WI38 (cell line): Measurements from ENCODE around the gene ADAMTS1.
A peak's percentile ranks its signal among the peaks of the same experiment; 100 is the strongest.

Experiments used
- H3K4me3 ChIP-seq: 2 replicates; pipeline ENCODE4 v1.5.1; 2011; ENCODE audit warnings: low read depth, mild to moderate bottlenecking, control low read depth, low read length
- TF ChIP-seq, protein P1 (sequence below): IDR thresholded peaks from 2 replicates; pipeline ENCODE4 v1.5.1; 2012; ENCODE audit warnings: low read depth, mild to moderate bottlenecking, control low read depth, low read length

Gene ADAMTS1

DNA sequence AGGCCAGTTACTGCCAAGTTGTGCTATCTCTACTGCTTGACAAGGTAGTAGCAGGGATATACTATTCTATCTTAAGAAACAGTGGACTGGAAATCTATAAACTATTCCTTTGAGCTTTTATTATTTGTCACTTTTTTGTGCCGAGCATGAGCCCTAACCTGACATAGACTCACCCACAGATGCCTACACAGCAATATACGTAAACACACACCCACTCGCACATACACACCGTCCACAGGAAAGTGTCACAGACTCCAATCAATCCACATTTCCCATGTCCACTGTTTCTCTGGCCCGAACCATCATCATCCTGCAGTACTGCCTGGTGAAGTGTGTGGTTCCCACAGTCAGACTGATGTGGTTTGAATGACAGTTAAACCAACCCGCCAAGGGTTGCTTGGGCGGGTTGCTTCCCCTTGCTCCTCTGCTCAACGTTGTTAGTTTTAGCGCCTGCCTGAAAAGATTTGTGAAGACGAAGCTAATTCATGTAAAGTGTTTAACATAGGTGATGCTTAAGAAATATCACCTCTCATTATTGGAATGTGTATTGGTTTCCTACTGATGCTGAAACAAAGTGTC lies 47.2 kb downstream of the ADAMTS1 start:
- no peak overlapping the region for H3K4me3 ChIP-seq
- TF ChIP-seq, protein P1, sequence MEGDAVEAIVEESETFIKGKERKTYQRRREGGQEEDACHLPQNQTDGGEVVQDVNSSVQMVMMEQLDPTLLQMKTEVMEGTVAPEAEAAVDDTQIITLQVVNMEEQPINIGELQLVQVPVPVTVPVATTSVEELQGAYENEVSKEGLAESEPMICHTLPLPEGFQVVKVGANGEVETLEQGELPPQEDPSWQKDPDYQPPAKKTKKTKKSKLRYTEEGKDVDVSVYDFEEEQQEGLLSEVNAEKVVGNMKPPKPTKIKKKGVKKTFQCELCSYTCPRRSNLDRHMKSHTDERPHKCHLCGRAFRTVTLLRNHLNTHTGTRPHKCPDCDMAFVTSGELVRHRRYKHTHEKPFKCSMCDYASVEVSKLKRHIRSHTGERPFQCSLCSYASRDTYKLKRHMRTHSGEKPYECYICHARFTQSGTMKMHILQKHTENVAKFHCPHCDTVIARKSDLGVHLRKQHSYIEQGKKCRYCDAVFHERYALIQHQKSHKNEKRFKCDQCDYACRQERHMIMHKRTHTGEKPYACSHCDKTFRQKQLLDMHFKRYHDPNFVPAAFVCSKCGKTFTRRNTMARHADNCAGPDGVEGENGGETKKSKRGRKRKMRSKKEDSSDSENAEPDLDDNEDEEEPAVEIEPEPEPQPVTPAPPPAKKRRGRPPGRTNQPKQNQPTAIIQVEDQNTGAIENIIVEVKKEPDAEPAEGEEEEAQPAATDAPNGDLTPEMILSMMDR = no peak

DNA sequence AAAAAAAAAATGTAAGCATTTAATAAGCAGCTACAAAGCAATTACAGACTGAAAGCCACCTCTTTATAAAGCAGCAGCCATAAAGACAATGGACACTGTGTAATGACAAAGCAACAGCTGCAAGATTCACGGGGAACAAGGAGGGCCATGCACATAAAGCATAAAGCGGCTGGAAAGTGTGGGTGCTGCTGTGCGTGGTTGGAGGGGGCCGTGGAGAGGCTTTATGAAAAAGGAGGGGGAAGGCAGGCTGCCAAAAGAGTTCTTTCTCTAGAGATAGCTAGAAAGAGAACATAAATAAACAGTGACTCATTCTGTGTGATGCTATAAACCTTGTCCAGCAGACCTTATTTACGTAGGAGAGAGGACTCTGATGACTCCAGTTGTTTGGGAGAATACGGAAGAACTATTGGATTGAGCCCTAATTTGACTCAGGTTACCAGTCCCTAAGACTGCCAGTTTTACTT lies 49.3 kb downstream of the ADAMTS1 start:
- 0 out of 2 replicates have a peak overlapping the region, but pooled peaks have one; percentile 11 for H3K4me3 ChIP-seq
- TF ChIP-seq, protein P1 = no peak

DNA sequence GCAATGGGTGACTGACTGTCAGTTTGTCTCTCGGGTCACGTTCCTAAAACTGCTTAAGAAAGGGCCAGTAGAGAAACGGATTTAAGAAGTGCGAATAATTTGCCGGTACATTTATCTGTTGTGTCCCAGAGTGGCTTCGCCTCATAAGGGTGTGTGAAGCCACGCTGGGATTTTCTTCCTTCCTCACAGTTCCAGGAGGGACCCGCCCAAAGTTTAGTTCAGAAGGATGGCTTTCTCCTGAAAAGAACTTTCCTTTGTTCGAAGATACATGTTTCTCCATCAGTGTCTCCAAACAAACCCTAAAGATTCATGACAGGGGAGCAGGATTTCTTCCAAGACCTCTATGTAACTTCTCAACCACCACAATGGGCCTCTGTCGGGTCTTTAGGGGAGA lies 49.8 kb downstream of the ADAMTS1 start:
- TF ChIP-seq, protein P1 = no peak
- no peak overlapping the region for H3K4me3 ChIP-seq

DNA sequence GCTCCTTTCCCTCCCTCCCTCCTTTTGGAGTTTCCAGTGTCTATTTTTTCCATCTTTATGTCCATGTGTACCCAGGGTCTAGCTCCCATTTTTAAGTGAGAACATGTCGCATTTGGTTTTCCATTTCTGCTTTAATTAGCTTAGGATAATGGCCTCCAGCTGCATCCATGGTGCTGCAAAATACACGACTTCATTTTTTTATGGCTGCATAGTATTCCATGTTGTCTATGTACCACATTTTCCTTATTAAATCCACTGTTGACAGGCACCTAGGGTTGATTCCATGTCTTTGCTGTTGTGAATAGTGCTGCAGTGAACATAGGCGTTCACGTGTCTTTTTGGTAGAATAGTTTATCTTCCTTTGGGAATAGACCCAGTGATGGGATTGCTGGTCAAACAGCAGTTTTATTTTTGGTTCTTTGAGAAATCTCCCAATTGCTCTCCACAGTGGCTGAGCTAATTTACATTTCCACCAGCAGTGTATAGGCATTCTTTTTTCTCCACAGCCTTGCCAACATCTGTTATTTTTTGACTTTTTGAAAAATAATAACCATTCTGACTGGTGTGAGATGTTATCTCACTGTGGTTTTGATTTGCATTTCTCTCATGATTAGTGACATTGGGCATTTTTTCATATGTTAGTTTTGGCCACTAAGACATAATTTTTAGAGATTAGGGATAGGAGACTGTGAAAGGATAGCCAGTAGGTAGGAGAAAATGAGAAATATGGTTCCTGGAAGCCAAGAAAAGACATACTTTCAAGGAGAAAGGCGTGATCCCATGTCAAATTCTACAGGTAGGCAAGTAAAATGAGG lies 50.4 kb downstream of the ADAMTS1 start:
- H3K4me3 ChIP-seq = no peak overlapping the region
- TF ChIP-seq, protein P1 = no peak

DNA sequence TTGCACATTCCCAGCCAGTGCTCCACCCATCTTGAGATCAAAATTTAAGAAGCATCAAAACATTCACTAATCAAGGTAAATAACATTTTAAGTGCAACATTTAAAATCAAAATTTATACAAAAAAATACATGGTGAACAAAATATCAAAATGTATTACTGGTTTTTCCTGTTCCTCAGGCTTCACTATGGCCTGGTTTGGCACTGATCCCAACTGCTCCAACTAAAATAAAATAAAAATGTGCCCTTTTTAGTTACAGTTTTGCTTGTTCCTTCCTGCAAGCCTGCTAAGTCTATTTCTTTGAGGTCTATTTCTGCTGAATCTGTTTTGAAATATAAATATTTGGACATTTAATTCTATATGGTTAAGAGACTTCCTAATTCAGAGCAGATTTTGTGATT lies 54.9 kb downstream of the ADAMTS1 start:
- H3K4me3 ChIP-seq = no peak overlapping the region
- TF ChIP-seq, protein P1 = no peak

DNA sequence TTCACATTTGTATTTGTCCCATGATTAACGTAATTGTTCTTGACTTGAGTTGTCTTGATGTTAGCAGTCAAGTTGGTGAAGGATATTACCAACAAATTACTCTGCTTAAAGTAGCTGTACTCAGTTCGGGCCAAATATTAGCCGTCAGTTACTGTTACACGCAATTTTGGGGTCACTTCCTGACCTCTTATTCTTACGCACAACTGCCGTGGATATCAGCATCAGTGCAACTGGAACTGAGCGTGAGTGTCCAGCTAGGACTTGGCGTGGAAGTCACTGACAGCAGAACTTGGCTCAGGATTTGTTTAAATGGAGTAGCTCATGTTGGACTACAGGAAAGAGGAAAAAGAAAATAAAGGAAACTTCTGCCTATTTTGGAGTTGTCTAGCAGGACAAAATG lies 56.4 kb downstream of the ADAMTS1 start:
- H3K4me3 ChIP-seq = no peak overlapping the region
- TF ChIP-seq, protein P1 = no peak
